Amniotic stem cell (primary cell): ENCODE results near the gene TMTC4.
A peak's percentile ranks its signal among the peaks of the same experiment; 100 is the strongest.
"Not testable (repeated sequence)": the region's sequence is repeated elsewhere in the genome, so short reads cannot be mapped to it uniquely, and the experiment has no call there.

Source experiments
- DNase-seq: peaks from one replicate; lab custom pipeline; 2025; lab: John Stamatoyannopoulos, UW

Gene TMTC4

DNA sequence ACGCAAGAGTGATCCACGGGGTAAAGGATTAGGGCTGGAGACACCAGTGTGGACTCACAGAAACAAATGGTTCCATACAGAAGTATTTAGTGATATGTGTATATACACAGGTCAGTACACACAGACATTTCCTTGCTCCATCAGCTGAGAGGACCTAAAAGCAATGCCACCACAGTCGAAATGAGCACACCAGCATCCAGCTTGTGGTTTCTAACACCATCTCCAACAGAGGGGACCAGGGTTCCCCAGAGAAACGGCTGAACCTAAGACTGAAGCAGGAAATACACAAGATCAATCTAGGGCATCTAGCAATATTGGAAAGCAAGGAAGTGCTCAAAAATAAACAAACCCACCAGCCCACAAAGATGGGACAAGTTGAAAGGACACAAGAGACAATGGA, 93.6 kb downstream of the TMTC4 start:
- DNase-seq, result no peak

DNA sequence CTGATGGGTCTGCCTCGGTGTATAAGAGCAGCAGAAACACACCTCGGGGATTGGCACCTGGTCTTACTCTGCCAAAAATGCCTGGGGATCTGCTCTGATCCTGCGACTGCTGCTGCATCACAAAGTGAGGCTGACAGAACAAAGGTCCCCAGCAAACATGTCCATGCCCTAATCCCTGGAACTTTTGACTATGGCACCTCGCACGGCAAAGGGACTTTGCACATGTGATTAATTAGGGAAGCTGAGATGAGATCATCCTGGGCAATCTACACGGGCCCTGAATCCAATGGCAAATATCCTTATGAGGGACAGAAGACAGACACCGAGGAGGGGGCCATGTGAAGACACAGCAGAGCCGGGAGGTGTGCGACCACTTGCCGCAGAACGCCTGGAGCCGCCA, 94.5 kb downstream of the TMTC4 start:
- DNase-seq, result no peak

DNA sequence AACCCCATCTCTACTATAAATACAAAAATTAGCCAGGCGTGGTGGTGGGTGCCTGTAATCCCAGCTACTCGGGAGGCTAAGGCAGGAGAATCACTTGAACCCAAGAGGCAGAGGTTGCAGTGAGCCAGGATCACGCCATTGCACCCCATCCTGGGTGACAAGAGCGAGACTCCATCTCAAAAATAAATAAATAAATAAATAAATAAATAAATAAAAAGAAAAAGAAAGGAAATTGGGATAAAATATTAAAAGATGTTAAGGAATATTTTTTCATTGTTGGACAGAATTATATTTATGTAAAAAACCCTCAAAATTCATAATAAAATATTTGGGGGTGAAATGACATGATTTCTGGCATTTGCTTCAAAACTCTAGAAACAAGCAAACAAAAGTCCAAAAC, 97.4 kb downstream of the TMTC4 start:
- not testable (repeated sequence) for DNase-seq

DNA sequence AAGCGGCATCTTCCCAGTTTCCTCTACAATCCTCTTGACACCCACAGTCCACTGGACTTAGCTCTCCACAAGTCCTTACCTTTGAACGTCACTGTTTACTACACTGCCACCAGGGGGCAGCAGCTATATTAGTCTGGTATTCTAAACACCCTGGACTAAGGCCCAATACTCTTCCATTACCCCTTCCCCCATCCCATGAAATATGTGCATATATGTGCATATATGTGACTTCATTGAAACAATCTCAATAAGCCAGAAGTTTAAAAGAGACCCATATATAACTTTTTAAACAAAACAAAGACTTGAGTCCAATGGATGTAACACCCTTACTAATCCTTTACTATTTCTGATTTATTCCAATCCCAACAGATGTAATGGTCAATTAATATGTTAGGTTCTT, 101.5 kb downstream of the TMTC4 start:
- peak; percentile 54 for DNase-seq

DNA sequence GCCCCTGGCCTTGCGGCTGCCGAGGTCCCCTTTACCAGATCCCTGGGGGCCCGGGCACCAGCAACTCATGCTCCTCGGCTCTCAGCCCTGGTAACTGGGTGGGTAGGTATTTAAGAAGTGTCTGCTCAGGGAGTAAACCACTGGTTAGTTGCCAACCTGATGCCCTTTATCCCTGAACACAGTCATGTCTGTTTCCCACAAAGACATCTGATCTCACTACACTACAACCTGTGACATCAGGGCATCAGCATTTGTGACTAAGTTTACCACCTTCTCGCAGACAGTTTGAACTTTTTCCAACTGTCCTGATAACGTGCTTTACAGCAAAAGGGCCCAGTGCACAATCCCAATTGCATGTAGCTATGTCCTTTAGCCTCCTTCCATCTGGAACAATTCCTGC, 108.1 kb downstream of the TMTC4 start:
- no peak for DNase-seq

DNA sequence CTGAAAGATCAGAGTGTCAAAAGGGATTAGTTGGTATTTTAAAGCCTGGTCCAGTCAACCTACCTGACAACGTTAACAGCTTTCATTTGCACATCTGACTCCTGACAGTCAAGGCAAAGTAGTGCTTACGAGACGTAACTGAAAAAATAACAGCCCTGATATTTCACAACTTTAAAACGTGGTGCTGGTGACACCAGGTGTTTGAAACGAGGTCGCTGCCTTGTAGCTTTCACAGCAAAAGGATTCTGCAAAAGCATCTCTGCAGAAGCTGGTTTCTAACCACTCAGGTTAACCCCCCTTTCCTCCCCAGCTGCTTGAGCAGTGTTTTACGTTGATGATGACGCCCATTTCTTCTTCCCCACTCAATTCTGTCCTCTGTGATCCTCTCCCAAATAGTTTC, 109.3 kb downstream of the TMTC4 start:
- DNase-seq, result no peak

DNA sequence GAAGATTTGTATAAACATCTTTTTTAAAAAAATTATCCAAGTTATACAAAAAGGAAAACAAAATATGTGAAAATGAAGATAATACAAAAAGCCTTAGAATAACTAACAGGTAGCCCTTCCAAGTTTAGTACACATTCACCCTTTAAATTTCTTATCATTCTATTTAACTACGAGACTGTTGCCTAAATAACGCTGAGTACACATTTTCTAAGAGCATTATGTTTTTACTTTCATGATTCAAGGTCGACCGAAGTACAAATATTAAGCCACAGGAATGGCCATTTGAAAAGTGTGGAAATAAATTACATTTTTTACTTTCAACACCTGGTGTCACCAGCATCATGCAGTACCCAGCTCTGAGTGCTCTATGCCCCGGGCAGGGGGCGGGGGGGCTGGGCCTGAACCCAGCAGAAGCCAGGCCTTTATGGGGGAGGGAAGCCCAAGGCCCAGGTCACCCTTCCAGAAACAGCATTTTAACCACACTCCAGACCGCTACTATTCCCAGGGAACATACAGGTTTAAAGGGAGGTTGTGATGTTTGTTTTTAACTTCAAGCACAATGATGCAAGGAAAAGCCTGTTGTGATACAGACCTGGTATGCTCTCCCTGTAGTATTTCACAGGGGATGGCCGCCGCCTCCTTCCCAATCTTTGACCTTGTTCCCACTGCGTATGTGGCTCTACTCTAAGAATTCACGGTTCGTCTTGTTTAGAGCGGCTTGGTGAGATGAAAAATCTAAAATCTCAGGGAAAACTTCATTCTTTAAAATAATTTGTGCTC, 110.0 kb downstream of the TMTC4 start:
- DNase-seq, result no peak

DNA sequence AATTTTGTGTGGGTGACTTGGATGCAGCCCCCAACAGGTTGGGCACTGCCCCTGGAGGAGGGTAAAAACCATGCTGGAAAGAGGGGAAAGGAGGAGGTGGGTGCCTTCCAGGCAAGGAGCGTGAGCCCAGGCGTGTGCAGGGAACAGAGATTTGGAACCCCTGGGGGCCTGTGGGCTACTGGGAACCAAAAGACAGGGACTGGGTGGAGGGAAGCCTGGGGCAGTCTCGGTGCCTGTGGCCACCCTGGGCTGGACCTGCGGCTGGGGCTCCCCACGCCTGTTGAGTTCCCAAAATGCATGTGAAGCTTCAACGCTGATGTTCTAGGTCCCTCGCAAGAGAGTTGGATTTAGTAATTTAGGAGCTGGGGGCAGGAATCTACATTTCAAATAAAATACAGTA, 110.8 kb downstream of the TMTC4 start:
- DNase-seq, result no peak

DNA sequence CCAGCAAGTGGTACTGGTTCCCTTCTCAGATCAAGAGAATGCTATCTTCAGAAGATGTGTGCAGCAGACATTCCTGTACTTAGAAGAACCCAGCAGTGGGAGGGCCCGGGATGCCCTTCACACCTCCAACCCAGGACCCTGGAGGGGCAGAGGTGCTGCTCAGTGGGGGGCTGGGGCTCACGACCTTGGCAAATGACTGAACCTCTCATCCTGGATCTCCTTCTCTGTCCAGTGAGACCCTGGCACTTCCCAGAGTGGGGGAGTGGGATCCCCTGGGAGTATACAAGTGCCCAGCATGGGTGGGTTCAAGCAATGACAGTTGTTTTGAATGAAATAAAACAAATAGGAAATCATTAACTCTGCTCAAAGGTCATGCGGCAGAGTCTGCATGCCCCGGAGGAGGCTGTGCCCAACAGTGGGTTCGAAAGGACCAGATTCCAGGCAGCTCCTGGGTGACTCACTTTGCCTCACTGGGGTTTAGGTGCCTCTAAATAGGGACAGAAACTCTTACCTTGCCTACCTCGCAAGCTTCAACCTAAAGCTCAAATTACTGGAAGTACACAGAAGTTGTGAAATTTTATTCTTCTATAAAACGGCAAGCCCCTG, 112.9 kb downstream of the TMTC4 start:
- DNase-seq, result no peak

DNA sequence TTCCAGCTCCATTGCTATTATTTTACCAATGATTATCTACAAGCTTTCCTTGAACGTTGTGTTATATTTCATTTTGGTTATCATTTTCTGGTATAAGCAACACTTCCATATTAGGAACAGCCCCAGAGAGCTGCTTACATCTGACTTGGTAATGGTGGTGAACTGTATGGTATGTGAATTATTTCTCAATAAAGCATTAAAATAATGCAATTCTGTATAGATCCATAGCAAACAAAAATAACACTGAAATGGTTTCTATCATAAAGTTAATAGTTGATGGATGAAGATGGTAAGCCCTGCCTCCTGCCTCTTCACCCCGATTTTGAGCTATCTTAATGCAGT, 113.5 kb downstream of the TMTC4 start:
- no peak for DNase-seq

DNA sequence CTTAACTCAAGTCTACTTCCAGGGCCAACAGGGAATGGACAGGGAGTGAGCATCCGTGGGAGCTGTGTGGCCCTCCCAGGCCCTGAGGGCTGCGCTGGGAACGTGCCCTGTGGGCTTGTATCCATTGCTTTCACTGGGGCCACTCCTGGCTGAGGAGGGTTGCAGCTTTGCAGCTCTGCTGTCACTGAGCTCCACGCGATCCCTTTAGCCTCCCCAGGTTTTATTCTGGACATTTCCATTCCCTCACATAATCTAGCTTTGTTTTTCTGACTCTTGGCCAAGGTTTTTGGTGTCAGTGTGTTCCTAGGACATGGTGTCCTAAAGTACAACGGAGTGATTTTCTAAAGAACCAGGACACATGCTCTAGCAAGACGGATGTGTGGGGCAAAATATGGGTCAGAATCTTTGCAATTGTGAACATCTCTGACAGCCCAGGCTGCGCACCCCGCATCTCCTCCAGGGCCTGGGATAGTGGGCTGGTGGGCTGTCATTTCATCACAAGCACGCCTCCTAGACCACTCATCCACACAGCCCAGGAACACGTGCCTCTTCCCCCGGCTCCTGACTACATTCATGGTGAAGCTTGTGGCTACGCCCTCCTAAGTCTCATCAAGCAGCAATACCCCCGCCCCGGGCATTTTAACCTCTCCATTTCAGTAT, 114.0 kb downstream of the TMTC4 start:
- no peak for DNase-seq

DNA sequence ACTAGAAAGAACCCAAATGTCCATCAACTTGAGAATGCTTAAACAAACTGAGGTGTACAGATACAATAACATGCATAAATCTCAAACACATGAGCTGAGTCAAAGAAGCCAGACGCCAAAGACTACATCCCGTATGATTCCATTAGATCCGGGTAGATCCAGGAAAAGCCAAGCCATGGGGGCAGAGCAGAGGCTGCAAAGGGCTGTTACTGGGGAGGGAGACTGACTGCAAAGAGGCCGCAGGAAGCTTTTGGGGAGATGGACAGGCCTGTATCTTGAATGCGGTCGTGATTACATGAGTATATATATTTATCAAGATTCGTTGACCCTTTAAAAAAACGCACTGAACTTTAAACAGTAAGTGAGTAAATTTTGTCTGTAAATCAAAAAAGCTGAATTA, 114.7 kb downstream of the TMTC4 start:
- no peak for DNase-seq
